Activated T-helper 1 cell treated with anti-CD3 and anti-CD28 coated beads, Interleukin-2, amount 50 U/mL, for 16 hours (primary cell): ENCODE data around the gene PDE3A.

Experiments used
- DNase-seq, 2 donors: peaks; one replicate each; pipeline ENCODE4 v3.0.0-alpha.2; 2020; ENCODE audit warnings: low read depth in 1 of 2, low spot score in 1 of 2

Gene PDE3A

GRCh38 chr12:20490213-20490612 is 121.9 kb downstream of the PDE3A start:
- DNase-seq = no peak

GRCh38 chr12:20491290-20491689 is 123.0 kb downstream of the PDE3A start:
- DNase-seq = no peak

- DNase-seq = no peak
These were observed 124.0 kb downstream of the PDE3A start for GRCh38 chr12:20492251-20492760.

- no peak for DNase-seq
These were observed 125.6 kb downstream of the PDE3A start for GRCh38 chr12:20493934-20494333.

GRCh38 chr12:20494851-20495250 is 126.5 kb downstream of the PDE3A start:
- no peak for DNase-seq

- no peak for DNase-seq
These were observed 127.7 kb downstream of the PDE3A start for GRCh38 chr12:20495997-20496396.

GRCh38 chr12:20497707-20498106 is 129.4 kb downstream of the PDE3A start:
- no peak for DNase-seq

- no peak for DNase-seq
These were observed 133.6 kb downstream of the PDE3A start for GRCh38 chr12:20501958-20502357.

GRCh38 chr12:20503858-20504257 is 135.5 kb downstream of the PDE3A start:
- DNase-seq = no peak

GRCh38 chr12:20505056-20505455 is 136.7 kb downstream of the PDE3A start:
- no peak for DNase-seq

- DNase-seq = no peak
These were observed 138.7 kb downstream of the PDE3A start for GRCh38 chr12:20507056-20507455.

GRCh38 chr12:20507711-20508110 is 139.4 kb downstream of the PDE3A start:
- DNase-seq = no peak

GRCh38 chr12:20508359-20508758 is 140.0 kb downstream of the PDE3A start:
- no peak for DNase-seq

- DNase-seq = no peak
These were observed 140.6 kb downstream of the PDE3A start for GRCh38 chr12:20508962-20509361.

GRCh38 chr12:20510811-20511210 is 142.5 kb downstream of the PDE3A start:
- no peak for DNase-seq

GRCh38 chr12:20513189-20513588 is 144.9 kb downstream of the PDE3A start:
- DNase-seq = no peak

- DNase-seq = no peak
These were observed 146.3 kb downstream of the PDE3A start for GRCh38 chr12:20514598-20514997.

GRCh38 chr12:20520532-20520931 is 152.2 kb downstream of the PDE3A start:
- no peak for DNase-seq

GRCh38 chr12:20523658-20524057 is 155.3 kb downstream of the PDE3A start:
- no peak for DNase-seq

GRCh38 chr12:20524113-20524512 is 155.8 kb downstream of the PDE3A start:
- no peak for DNase-seq

GRCh38 chr12:20525064-20525610 is 156.8 kb downstream of the PDE3A start:
- DNase-seq = no peak

- DNase-seq = no peak
These were observed 159.3 kb downstream of the PDE3A start for GRCh38 chr12:20527417-20528163.

GRCh38 chr12:20528208-20528607 is 159.9 kb downstream of the PDE3A start:
- DNase-seq = no peak
